H9 (cell line): ENCODE measurements around the gene COL4A1. TPM values are rescaled to one million over a fixed set of nuclear protein-coding genes. Genes with fewer than 3 reads are reported as not detected.

Experiments used
- DNase-seq: peaks from one replicate; pipeline ENCODE4 v3.0.0-alpha.2; 2017
- H2AFZ ChIP-seq: one replicate; pipeline ENCODE4 v1.6.1; 2013; ENCODE audit warnings: mild to moderate bottlenecking, low read length, control low read depth, moderate library complexity
- H2AK5ac ChIP-seq: 2 replicates; pipeline ENCODE4 v1.6.1; 2013; ENCODE audit warnings: low read length, control low read depth, mixed read lengths; ENCODE audit not compliant: insufficient read length
- H2BK120ac ChIP-seq: one replicate; pipeline ENCODE4 v1.6.1; 2013; ENCODE audit warnings: low read depth, mild to moderate bottlenecking, low read length, control low read depth, inconsistent platforms; ENCODE audit not compliant: poor library complexity, severe bottlenecking
- H2BK12ac ChIP-seq: 2 replicates; pipeline ENCODE4 v1.6.1; 2013; ENCODE audit warnings: low read length, control low read depth, mixed read lengths, low read depth; ENCODE audit not compliant: insufficient read length
- H2BK15ac ChIP-seq: 2 replicates; pipeline ENCODE4 v1.6.1; 2013; ENCODE audit warnings: low read depth, low read length, control low read depth
- H2BK20ac ChIP-seq: one replicate; pipeline ENCODE4 v1.6.1; 2013; ENCODE audit warnings: low read depth, mild to moderate bottlenecking, low read length, control low read depth, inconsistent platforms; ENCODE audit not compliant: poor library complexity, severe bottlenecking
- H2BK5ac ChIP-seq: 2 replicates; pipeline ENCODE4 v1.6.1; 2013; ENCODE audit warnings: low read length, control low read depth, mixed read lengths; ENCODE audit not compliant: insufficient read length
- H3K14ac ChIP-seq: 2 replicates; pipeline ENCODE4 v1.6.1; 2013; ENCODE audit warnings: low read length, control low read depth; ENCODE audit not compliant: insufficient read depth
- H3K18ac ChIP-seq: 2 replicates; pipeline ENCODE4 v1.6.1; 2013; ENCODE audit warnings: low read depth, mild to moderate bottlenecking, mixed read lengths, low read length, control low read depth; ENCODE audit not compliant: insufficient read length
- H3K23ac ChIP-seq: 2 replicates; pipeline ENCODE4 v1.6.1; 2013; ENCODE audit warnings: low read length, control low read depth, mixed read lengths, low read depth; ENCODE audit not compliant: insufficient read length
- H3K23me2 ChIP-seq: 2 replicates; pipeline ENCODE4 v1.6.1; 2013; ENCODE audit warnings: low read depth, mild to moderate bottlenecking, mixed read lengths, low read length, control low read depth; ENCODE audit not compliant: insufficient read length, poor library complexity, severe bottlenecking
- H3K27ac ChIP-seq: 2 replicates; pipeline ENCODE4 v1.5.1; 2013; ENCODE audit warnings: low read length, control low read depth, mixed read lengths, low read depth; ENCODE audit not compliant: insufficient read length
- H3K27me3 ChIP-seq: 2 replicates; pipeline ENCODE4 v1.6.1; 2013; ENCODE audit warnings: low read length, control low read depth, inconsistent platforms; ENCODE audit not compliant: insufficient read depth
- H3K4ac ChIP-seq: 2 replicates; pipeline ENCODE4 v1.6.1; 2013; ENCODE audit warnings: low read depth, mild to moderate bottlenecking, control low read depth, inconsistent platforms, low read length, moderate library complexity
- H3K4me1 ChIP-seq: 2 replicates; pipeline ENCODE4 v1.6.1; 2013; ENCODE audit warnings: low read length, control low read depth, inconsistent platforms; ENCODE audit not compliant: insufficient read depth
- H3K4me2 ChIP-seq: 2 replicates; pipeline ENCODE4 v1.6.1; 2013; ENCODE audit warnings: low read length, control low read depth, mixed read lengths; ENCODE audit not compliant: insufficient read length, insufficient read depth
- H3K56ac ChIP-seq: 2 replicates; pipeline ENCODE4 v1.6.1; 2013; ENCODE audit warnings: low read depth, mild to moderate bottlenecking, mixed read lengths, low read length, control low read depth; ENCODE audit not compliant: insufficient read length
- H3K79me1 ChIP-seq: 2 replicates; pipeline ENCODE4 v1.6.1; 2013; ENCODE audit warnings: low read depth, mild to moderate bottlenecking, moderate library complexity, low read length, control low read depth, inconsistent platforms; ENCODE audit not compliant: insufficient read depth, poor library complexity, severe bottlenecking
- H3K79me2 ChIP-seq: 2 replicates; pipeline ENCODE4 v1.6.1; 2013; ENCODE audit warnings: low read length, control low read depth, inconsistent platforms; ENCODE audit not compliant: insufficient read depth
- H3K9ac ChIP-seq: 2 replicates; pipeline ENCODE4 v1.6.1; 2013; ENCODE audit warnings: low read length, control low read depth, mixed read lengths; ENCODE audit not compliant: insufficient read length; ENCODE audit errors: extremely low read depth
- H3K9me3 ChIP-seq: one replicate; pipeline ENCODE4 v1.6.1; 2013; ENCODE audit warnings: low read depth, low read length, inconsistent platforms; ENCODE audit not compliant: control insufficient read depth
- H3T11ph ChIP-seq: one replicate; pipeline ENCODE4 v1.6.1; 2013; ENCODE audit warnings: mild to moderate bottlenecking, low read length, control low read depth, inconsistent platforms
- H4K20me1 ChIP-seq: one replicate; pipeline ENCODE4 v1.6.1; 2013; ENCODE audit not compliant: control insufficient read depth, insufficient read length, insufficient read depth
- H4K5ac ChIP-seq: 2 replicates; pipeline ENCODE4 v1.6.1; 2013; ENCODE audit warnings: low read depth, mild to moderate bottlenecking, mixed read lengths, low read length, control low read depth; ENCODE audit not compliant: insufficient read length
- H4K8ac ChIP-seq: replicated peaks from 2 replicates; pipeline ENCODE4 v1.6.1; 2013; ENCODE audit warnings: low read length, control low read depth, mixed read lengths, low read depth; ENCODE audit not compliant: insufficient read length
- H4K91ac ChIP-seq: 2 replicates; pipeline ENCODE4 v1.6.1; 2013; ENCODE audit warnings: low read depth, mild to moderate bottlenecking, moderate library complexity, mixed read lengths, low read length, control low read depth; ENCODE audit not compliant: insufficient read length
- H3K27ac Mint-ChIP-seq, 3 experiments: 2 replicates in 2 of 3; 3 replicates in 1 of 3; pipeline ENCODE4 v1.8.0; 2020 to 2021; ENCODE audit warnings: mixed read lengths in 3 of 3, mild to moderate bottlenecking in 1 of 3, moderate library complexity in 1 of 3
- H3K27me3 Mint-ChIP-seq: 2 replicates; pipeline ENCODE4 v1.8.0; 2021; ENCODE audit warnings: low read depth, mild to moderate bottlenecking, moderate library complexity, mixed read lengths
- H3K36me3 Mint-ChIP-seq, 3 experiments: 2 replicates in 2 of 3; 3 replicates in 1 of 3; pipeline ENCODE4 v1.8.0; 2020 to 2021; ENCODE audit warnings: low read depth in 3 of 3, mixed read lengths in 3 of 3; ENCODE audit not compliant: insufficient read depth in 1 of 3
- H3K4me1 Mint-ChIP-seq, 2 experiments: 2 replicates each; pipeline ENCODE4 v1.8.0; 2020; ENCODE audit warnings: mixed read lengths in 2 of 2
- H3K4me3 Mint-ChIP-seq, 2 experiments: 2 replicates in 1 of 2; 3 replicates in 1 of 2; pipeline ENCODE4 v1.8.0; 2020 to 2021; ENCODE audit warnings: mild to moderate bottlenecking in 2 of 2, mixed read lengths in 2 of 2, moderate library complexity in 1 of 2
- H3K9me3 Mint-ChIP-seq, 2 experiments: 2 replicates in 1 of 2; 3 replicates in 1 of 2; pipeline ENCODE4 v1.8.0; 2020; ENCODE audit warnings: mild to moderate bottlenecking in 2 of 2, mixed read lengths in 2 of 2, moderate library complexity in 1 of 2
- WGBS: extraction: QIAGEN DNeasy Blood & Tissue Kit; methylation state at CpG from one replicate; pipeline ENCODE4 v1.1.7; 2013; ENCODE audit warnings: missing lambda C conversion rate, low lambda C conversion rate, mixed read lengths; ENCODE audit not compliant: insufficient read length; ENCODE audit errors: extremely low coverage; 5-methylcytosine and 5-hydroxymethylcytosine counted together
- total RNA-seq: library from RNA; stranded (reverse); gene quantifications from 2 replicates; pipeline ENCODE4 v1.2.1, GENCODE V29; 2021
- TF ChIP-seq, protein P1 (sequence below): fragments of 200-600 bp; sonication (generic); conservative IDR thresholded peaks from 3 replicates; pipeline ENCODE4 v1.8.0; 2021; ENCODE audit warnings: antibody characterized with exemption, mild to moderate bottlenecking

Gene COL4A1
- total RNA-seq, 1 experiment from 2014 or later, result 73.1 TPM

DNA sequence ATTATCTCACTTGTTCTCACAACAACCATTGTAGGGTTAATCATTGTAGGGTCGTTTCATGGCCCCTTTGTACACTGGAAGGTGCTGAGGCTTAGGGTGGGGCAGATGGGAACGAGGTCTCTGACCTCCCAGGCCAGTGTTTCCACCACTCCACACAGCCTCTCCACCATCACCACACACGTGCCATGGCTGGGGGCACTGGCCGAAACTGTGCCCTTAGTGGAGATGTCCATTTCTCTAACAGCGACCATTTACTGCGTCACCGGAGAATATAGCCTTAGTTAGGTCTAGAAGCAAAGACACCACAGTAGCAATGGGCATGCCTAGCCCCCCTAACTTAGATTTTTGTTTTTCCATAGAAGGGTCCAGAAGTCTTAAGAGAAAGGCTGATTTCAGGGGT, 36.5 kb downstream of the COL4A1 start:
- no peaks in the 10 kb centered on the region for H3K27me3 ChIP-seq
- no peak overlapping the region for H2AFZ ChIP-seq
- TF ChIP-seq, protein P1, sequence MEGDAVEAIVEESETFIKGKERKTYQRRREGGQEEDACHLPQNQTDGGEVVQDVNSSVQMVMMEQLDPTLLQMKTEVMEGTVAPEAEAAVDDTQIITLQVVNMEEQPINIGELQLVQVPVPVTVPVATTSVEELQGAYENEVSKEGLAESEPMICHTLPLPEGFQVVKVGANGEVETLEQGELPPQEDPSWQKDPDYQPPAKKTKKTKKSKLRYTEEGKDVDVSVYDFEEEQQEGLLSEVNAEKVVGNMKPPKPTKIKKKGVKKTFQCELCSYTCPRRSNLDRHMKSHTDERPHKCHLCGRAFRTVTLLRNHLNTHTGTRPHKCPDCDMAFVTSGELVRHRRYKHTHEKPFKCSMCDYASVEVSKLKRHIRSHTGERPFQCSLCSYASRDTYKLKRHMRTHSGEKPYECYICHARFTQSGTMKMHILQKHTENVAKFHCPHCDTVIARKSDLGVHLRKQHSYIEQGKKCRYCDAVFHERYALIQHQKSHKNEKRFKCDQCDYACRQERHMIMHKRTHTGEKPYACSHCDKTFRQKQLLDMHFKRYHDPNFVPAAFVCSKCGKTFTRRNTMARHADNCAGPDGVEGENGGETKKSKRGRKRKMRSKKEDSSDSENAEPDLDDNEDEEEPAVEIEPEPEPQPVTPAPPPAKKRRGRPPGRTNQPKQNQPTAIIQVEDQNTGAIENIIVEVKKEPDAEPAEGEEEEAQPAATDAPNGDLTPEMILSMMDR, result no peak
- Mint-ChIP-seq H3K36me3 (no peaks in the 10 kb centered on the region), H3K27me3 (no peaks in the 10 kb centered on the region; the same call in 1 of the 2 replicates), H3K9me3 (no peaks in the 10 kb centered on the region), H3K4me3 (no peak overlapping the region), H3K4me1 (peaks cover 45 to 50% of the 10 kb centered on the region in 2 experiments), H3K27ac (no peak overlapping the region)
- H3K18ac ChIP-seq, result no peak overlapping the region
- H3K4me1 ChIP-seq, result peaks cover 7% of the 10 kb centered on the region
- no peak overlapping the region for H4K91ac ChIP-seq
- H3K4me2 ChIP-seq, result no peak overlapping the region
- peaks cover 4% of the 10 kb centered on the region for H3K79me1 ChIP-seq
- no peak for DNase-seq
- no peak overlapping the region for H2BK15ac ChIP-seq
- H4K5ac ChIP-seq, result no peak overlapping the region
- H3K9ac ChIP-seq, result no peak overlapping the region
- no peak overlapping the region for H2BK20ac ChIP-seq
- H3K27ac ChIP-seq, result no peak overlapping the region
- peaks cover 3% of the 10 kb centered on the region; the same call in 1 of the 2 replicates for H3K79me2 ChIP-seq
- H3K4ac ChIP-seq, result no peak overlapping the region
- no peak overlapping the region for H3K56ac ChIP-seq
- H2AK5ac ChIP-seq, result no peak overlapping the region
- H2BK5ac ChIP-seq, result no peak overlapping the region
- no peak overlapping the region for H4K8ac ChIP-seq
- H3K23ac ChIP-seq, result no peak overlapping the region
- H3K9me3 ChIP-seq, result no peaks in the 10 kb centered on the region
- H3K14ac ChIP-seq, result no peak overlapping the region
- no peak overlapping the region for H2BK12ac ChIP-seq
- H3T11ph ChIP-seq, result no peak overlapping the region
- WGBS, result no CpG with 5 or more reads among the region's 7 CpGs
- no peaks in the 10 kb centered on the region for H3K23me2 ChIP-seq
- no peaks in the 10 kb centered on the region for H4K20me1 ChIP-seq
- H2BK120ac ChIP-seq, result no peak overlapping the region
